HepG2 (cell line): ENCODE results near the gene HYAL1. TPM values are rescaled to one million over a fixed set of nuclear protein-coding genes. Genes with fewer than 3 reads are reported as not detected.
A peak's percentile ranks its signal among the peaks of the same experiment; 100 is the strongest.

Experiments used
- ARNT ChIP-seq: fragments of 450-650 bp; IDR thresholded peaks from 2 replicates; pipeline ENCODE4 v1.6.1; 2017
- BRD4 ChIP-seq: sonication (generic); formaldehyde crosslinking; IDR thresholded peaks from 2 replicates; pipeline ENCODE4 v1.4.0; 2020; ENCODE audit warnings: missing genetic modification reagents
- EED ChIP-seq: sonication (generic); formaldehyde crosslinking; IDR thresholded peaks from 2 replicates; pipeline ENCODE4 v1.5.0; 2020; ENCODE audit warnings: mild to moderate bottlenecking, missing genetic modification reagents
- KDM5A ChIP-seq: fragments of 200-600 bp; sonication (generic); IDR thresholded peaks from 2 replicates; pipeline ENCODE4 v1.7.0; 2018; ENCODE audit warnings: antibody characterized with exemption, mild to moderate bottlenecking, low read length, borderline replicate concordance
- SALL2 ChIP-seq: sonication (generic); formaldehyde crosslinking; IDR thresholded peaks from 2 replicates; pipeline ENCODE4 v1.8.1; 2023; ENCODE audit warnings: mild to moderate bottlenecking, missing genetic modification reagents, inconsistent platforms
- SAP130 ChIP-seq: IDR thresholded peaks from 2 replicates; pipeline ENCODE4 v1.6.1; 2016; ENCODE audit warnings: low read depth
- SMARCC2 ChIP-seq: fragments of 450-650 bp; IDR thresholded peaks from 2 replicates; pipeline ENCODE4 v1.6.1; 2017; ENCODE audit warnings: antibody characterized with exemption, mild to moderate bottlenecking
- ZBTB10 ChIP-seq: sonication (generic); formaldehyde crosslinking; IDR thresholded peaks from 2 replicates; pipeline ENCODE4 v1.4.0; 2020; ENCODE audit warnings: missing genetic modification reagents, borderline replicate concordance
- ZKSCAN8 ChIP-seq: IDR thresholded peaks from 2 replicates; pipeline ENCODE4 v1.6.1; 2016; ENCODE audit warnings: borderline replicate concordance, missing genetic modification reagents, missing compliant biosample characterization
- ZNF746 ChIP-seq: sonication (generic); formaldehyde crosslinking; IDR thresholded peaks from 2 replicates; pipeline ENCODE4 v1.8.0; 2022; ENCODE audit warnings: mild to moderate bottlenecking, missing genetic modification reagents
- ZNF788 ChIP-seq: sonication (generic); formaldehyde crosslinking; IDR thresholded peaks from 2 replicates; pipeline ENCODE4 v1.5.0; 2020; ENCODE audit warnings: mild to moderate bottlenecking, missing genetic modification reagents, borderline replicate concordance
- polyA plus RNA-seq, 8 experiments: library from polyadenylated mRNA; depleted of rRNA in 3 of 8; stranded (reverse) in 7 of 8; unstranded in 1 of 8; fragments of >200 nt; fragmentation: Illumina TruSeq in 4 of 8; extraction: Trizol in 4 of 8; gene quantifications; 2 replicates each; pipeline versions ENCODE4 v1.2.1 to v1.2.3, GENCODE V29; 2011 to 2016; ENCODE audit warnings: low read depth in 4 of 8, missing spikeins in 1 of 8, mixed read lengths in 1 of 8; ENCODE audit not compliant: insufficient read depth in 1 of 8
- total RNA-seq, 5 experiments: library from RNA; depleted of rRNA; stranded (reverse); fragments of >200 nt; fragmentation: Illumina TruSeq; extraction: Trizol; gene quantifications; 2 replicates each; pipeline ENCODE4 v1.2.3, GENCODE V29; 2016; ENCODE audit warnings: low read depth in 1 of 5
- TF ChIP-seq, protein P1 (sequence below): sonication (generic); formaldehyde crosslinking; IDR thresholded peaks from 2 replicates; pipeline ENCODE4 v1.8.0; 2022; ENCODE audit warnings: missing genetic modification reagents, low read depth, mild to moderate bottlenecking, borderline replicate concordance
- TF ChIP-seq, protein P2 (sequence below): sonication (generic); formaldehyde crosslinking; IDR thresholded peaks from 2 replicates; pipeline ENCODE4 v1.9.0; 2022; ENCODE audit warnings: missing genetic modification reagents, mild to moderate bottlenecking, borderline replicate concordance

Gene HYAL1
- total and polyA plus RNA-seq, 2 of the 13 experiments (the other 11 are each of a cell fraction or from before 2014, with no cell fraction given), result 76.5 to 193 TPM

DNA sequence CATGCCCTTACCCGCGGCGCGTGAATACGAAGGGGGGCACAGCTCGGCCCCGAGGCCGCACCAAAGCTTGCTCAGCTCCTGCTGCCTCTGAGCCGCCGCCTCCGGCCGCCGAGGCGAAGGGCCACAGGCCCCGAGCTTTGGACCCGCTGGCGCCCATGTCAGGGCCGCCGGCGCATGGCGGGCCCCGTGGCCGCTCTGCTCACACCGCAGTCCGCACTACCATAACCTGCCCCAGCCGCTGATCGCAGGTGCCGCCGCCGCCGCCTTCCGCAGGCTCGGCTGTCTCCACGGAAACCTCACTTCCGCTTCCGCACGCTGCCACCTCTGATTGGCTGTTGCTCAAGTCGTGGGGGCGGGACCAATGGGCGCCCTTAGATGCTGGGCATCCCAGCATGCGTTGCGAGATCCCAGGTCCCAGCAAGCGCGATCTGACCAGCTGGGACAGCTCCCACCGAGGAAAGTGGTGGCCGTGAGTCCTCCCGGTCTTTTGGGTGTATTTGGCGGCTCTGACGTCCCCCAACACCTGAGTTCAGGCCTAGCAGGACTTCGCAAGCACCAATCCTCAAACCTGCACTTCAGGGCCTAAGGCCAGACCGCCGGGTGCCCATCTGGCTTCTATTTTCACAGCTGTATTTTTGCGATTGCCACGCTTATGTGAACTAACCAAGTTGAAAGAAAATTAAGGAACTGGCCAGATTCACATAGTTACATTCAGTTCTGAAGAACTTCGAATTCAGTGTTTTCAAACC, 24.7 kb upstream of the HYAL1 start, which contains the start of gene TUSC2 (continued):
- TF ChIP-seq ZBTB10 (CRISPR knock-in tag), result no peak
- TF ChIP-seq SAP130, result peak; percentile 97
- TF ChIP-seq KDM5A, result peak; percentile 90
- TF ChIP-seq SALL2, result peak; percentile 59; the same call in 1 of the 2 replicates
- TF ChIP-seq SMARCC2, result no peak
- no peak; the same call in 1 of the 2 replicates for TF ChIP-seq ZKSCAN8 (CRISPR knock-in tag)
- no peak for TF ChIP-seq ARNT
- TF ChIP-seq ZNF746 (CRISPR knock-in tag), result no peak
- TF ChIP-seq, protein P1, sequence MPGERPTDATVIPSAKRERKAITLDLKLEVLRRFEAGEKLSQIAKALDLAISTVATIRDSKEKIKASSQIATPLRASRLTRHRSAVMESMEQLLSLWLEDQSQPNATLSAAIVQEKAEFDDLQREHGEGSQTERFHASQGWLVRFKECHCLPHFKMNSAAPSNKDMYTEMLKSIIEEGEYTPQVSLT (CRISPR knock-in tag), result no peak
- 0 out of 2 replicates have a peak, but pooled peaks have one; percentile 37 for TF ChIP-seq BRD4
- peak; percentile 84; the same call in 1 of the 2 replicates for TF ChIP-seq EED
- TF ChIP-seq, protein P2, sequence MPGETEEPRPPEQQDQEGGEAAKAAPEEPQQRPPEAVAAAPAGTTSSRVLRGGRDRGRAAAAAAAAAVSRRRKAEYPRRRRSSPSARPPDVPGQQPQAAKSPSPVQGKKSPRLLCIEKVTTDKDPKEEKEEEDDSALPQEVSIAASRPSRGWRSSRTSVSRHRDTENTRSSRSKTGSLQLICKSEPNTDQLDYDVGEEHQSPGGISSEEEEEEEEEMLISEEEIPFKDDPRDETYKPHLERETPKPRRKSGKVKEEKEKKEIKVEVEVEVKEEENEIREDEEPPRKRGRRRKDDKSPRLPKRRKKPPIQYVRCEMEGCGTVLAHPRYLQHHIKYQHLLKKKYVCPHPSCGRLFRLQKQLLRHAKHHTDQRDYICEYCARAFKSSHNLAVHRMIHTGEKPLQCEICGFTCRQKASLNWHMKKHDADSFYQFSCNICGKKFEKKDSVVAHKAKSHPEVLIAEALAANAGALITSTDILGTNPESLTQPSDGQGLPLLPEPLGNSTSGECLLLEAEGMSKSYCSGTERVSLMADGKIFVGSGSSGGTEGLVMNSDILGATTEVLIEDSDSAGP, result peak; percentile 88
- peak; percentile 50; the same call in 1 of the 2 replicates for TF ChIP-seq ZNF788 (CRISPR knock-in tag)
